Measurements from ENCODE around the gene UBN1. TPM values are rescaled to one million over a fixed set of nuclear protein-coding genes. Genes with fewer than 3 reads are reported as not detected.

Gene UBN1
- polyA plus RNA-seq, 3 donors: 5.3 to 24.5 (median 7.3) TPM

- Histone ChIP-seq H3K4me2 (replicated peaks; ENCODE audit: extremely low read depth, low read length, poor library complexity, severe bottlenecking) (no peak overlapping the region), H3K9me3 (replicated peaks in 1 of 2; ENCODE audit: control insufficient read depth in 1 of 2, insufficient read depth in 1 of 2, low read length in 2 of 2) (no peaks in the 10 kb centered on the region), H4K20me1 (ENCODE audit: insufficient read depth, low read length) (peaks cover 45% of the 10 kb centered on the region), H3K27ac (ENCODE audit: low read depth in 1 of 2, low read length in 2 of 2) (no peak overlapping the region), H3K27me3 (ENCODE audit: control insufficient read depth in 2 of 2, insufficient read depth in 2 of 2, low read length in 2 of 2) (no peaks in the 10 kb centered on the region), H3K4me1 (ENCODE audit: control insufficient read depth in 1 of 2, insufficient read depth in 2 of 2, low read length in 2 of 2) (no peaks in the 10 kb centered on the region), H3K9ac (ENCODE audit: insufficient read depth, low read length, poor library complexity, severe bottlenecking) (no peak overlapping the region), H3K79me2 (ENCODE audit: insufficient read depth, low read length) (peaks cover 34% of the 10 kb centered on the region), H3K36me3 (replicated peaks in 1 of 2; ENCODE audit: control insufficient read depth in 1 of 2, insufficient read depth in 2 of 2, low read length in 2 of 2) (peaks cover 87 to 100% of the 10 kb centered on the region in 2 donors), H3K4me3 (replicated peaks in 1 of 3; ENCODE audit: low read depth in 2 of 3, low read length in 3 of 3) (no peak overlapping the region), H2AFZ (ENCODE audit: insufficient read depth, low read depth, low read length, poor library complexity, severe bottlenecking) (no peak overlapping the region)
- intact Hi-C loops (cut with micrococcal nuclease): no loop called here
- WGBS (ENCODE audit: insufficient coverage): 95% methylated on average over 4 of the region's 4 CpGs
- Mint-ChIP-seq H3K27me3 (ENCODE audit: low read depth in 3 of 3) (peaks cover 0 to 2% (median 0%) of the 10 kb centered on the region in 3 donors), H3K4me3 (no peak overlapping the region), H3K9me3 (no peaks in the 10 kb centered on the region), H3K27ac (peak overlapping the region in 1 of 7 donors; percentile 37), H3K4me1 (no peaks in the 10 kb centered on the region), H3K36me3 (peaks cover 83 to 96% of the 10 kb centered on the region in 2 donors)
- no peak for TF ChIP-seq CTCF (IDR thresholded peaks at IDR 0.05)
- DNase-seq: no peak
Measured at GRCh38 chr16:4871071-4871470, 23.8 kb downstream of the UBN1 start.

- H3K79me2 ChIP-seq (ENCODE audit: insufficient read depth, low read length): peaks cover 14% of the 10 kb centered on the region
- H2AFZ ChIP-seq (ENCODE audit: insufficient read depth, low read depth, low read length, poor library complexity, severe bottlenecking): no peak overlapping the region
- H3K4me2 ChIP-seq (replicated peaks; ENCODE audit: extremely low read depth, low read length, poor library complexity, severe bottlenecking): no peak overlapping the region
- H3K27ac ChIP-seq (ENCODE audit: low read depth in 1 of 2, low read length in 2 of 2): no peak overlapping the region
- H3K27me3 Mint-ChIP-seq (ENCODE audit: low read depth in 3 of 3): no peaks in the 10 kb centered on the region
- no peak overlapping the region for H3K9ac ChIP-seq (ENCODE audit: insufficient read depth, low read length, poor library complexity, severe bottlenecking)
- no peaks in the 10 kb centered on the region for H3K4me1 Mint-ChIP-seq
- H4K20me1 ChIP-seq (ENCODE audit: insufficient read depth, low read length): peaks cover 25% of the 10 kb centered on the region
- H3K9me3 ChIP-seq (replicated peaks in 1 of 2; ENCODE audit: control insufficient read depth in 1 of 2, insufficient read depth in 1 of 2, low read length in 2 of 2): no peaks in the 10 kb centered on the region
- no peak overlapping the region for H3K27ac Mint-ChIP-seq
- 100% methylated on average over 2 of the region's 3 CpGs for WGBS (ENCODE audit: insufficient coverage)
- no peaks in the 10 kb centered on the region for H3K4me1 ChIP-seq (ENCODE audit: control insufficient read depth in 1 of 2, insufficient read depth in 2 of 2, low read length in 2 of 2)
- no peak for DNase-seq
- H3K27me3 ChIP-seq (ENCODE audit: control insufficient read depth in 2 of 2, insufficient read depth in 2 of 2, low read length in 2 of 2): no peaks in the 10 kb centered on the region
- TF ChIP-seq CTCF (IDR thresholded peaks at IDR 0.05): no peak
- no peaks in the 10 kb centered on the region for H3K9me3 Mint-ChIP-seq
- peaks cover 92 to 100% of the 10 kb centered on the region in 2 donors for H3K36me3 ChIP-seq (replicated peaks in 1 of 2; ENCODE audit: control insufficient read depth in 1 of 2, insufficient read depth in 2 of 2, low read length in 2 of 2)
- no peak overlapping the region for H3K4me3 Mint-ChIP-seq
- no peak overlapping the region for H3K4me3 ChIP-seq (replicated peaks in 1 of 3; ENCODE audit: low read depth in 2 of 3, low read length in 3 of 3)
- intact Hi-C loops (cut with micrococcal nuclease): no loop called here
- H3K36me3 Mint-ChIP-seq: peaks cover 86 to 96% of the 10 kb centered on the region in 2 donors
Measured at GRCh38 chr16:4873091-4873490, 25.8 kb downstream of the UBN1 start.
